A172 (cell line): ENCODE data around the gene TCERG1L. TPM values are rescaled to one million over a fixed set of nuclear protein-coding genes. Genes with fewer than 3 reads are reported as not detected.
"Not testable (repeated sequence)": the region's sequence is repeated elsewhere in the genome, so short reads cannot be mapped to it uniquely, and the experiment has no call there.

Experiments used
- DNase-seq: peaks from one replicate; pipeline ENCODE4 v3.0.0-alpha.2; 2015; ENCODE audit warnings: low spot score
- total RNA-seq: library from RNA; depleted of rRNA; stranded (reverse); fragments of >200 nt; shearing (Covaris generic); gene quantifications from 2 replicates; pipeline ENCODE4 v1.2.3, GENCODE V29; 2014; rRNA removed

The TCERG1L gene, protein sequence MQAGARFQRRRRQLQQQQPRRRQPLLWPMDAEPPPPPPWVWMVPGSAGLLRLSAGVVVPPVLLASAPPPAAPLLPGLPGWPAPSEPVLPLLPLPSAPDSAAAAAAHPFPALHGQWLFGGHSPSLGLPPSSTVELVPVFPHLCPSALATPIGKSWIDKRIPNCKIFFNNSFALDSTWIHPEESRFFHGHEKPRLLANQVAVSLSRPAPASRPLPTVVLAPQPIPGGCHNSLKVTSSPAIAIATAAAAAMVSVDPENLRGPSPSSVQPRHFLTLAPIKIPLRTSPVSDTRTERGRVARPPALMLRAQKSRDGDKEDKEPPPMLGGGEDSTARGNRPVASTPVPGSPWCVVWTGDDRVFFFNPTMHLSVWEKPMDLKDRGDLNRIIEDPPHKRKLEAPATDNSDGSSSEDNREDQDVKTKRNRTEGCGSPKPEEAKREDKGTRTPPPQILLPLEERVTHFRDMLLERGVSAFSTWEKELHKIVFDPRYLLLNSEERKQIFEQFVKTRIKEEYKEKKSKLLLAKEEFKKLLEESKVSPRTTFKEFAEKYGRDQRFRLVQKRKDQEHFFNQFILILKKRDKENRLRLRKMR
- not detected in 2 replicates for total RNA-seq

DNA sequence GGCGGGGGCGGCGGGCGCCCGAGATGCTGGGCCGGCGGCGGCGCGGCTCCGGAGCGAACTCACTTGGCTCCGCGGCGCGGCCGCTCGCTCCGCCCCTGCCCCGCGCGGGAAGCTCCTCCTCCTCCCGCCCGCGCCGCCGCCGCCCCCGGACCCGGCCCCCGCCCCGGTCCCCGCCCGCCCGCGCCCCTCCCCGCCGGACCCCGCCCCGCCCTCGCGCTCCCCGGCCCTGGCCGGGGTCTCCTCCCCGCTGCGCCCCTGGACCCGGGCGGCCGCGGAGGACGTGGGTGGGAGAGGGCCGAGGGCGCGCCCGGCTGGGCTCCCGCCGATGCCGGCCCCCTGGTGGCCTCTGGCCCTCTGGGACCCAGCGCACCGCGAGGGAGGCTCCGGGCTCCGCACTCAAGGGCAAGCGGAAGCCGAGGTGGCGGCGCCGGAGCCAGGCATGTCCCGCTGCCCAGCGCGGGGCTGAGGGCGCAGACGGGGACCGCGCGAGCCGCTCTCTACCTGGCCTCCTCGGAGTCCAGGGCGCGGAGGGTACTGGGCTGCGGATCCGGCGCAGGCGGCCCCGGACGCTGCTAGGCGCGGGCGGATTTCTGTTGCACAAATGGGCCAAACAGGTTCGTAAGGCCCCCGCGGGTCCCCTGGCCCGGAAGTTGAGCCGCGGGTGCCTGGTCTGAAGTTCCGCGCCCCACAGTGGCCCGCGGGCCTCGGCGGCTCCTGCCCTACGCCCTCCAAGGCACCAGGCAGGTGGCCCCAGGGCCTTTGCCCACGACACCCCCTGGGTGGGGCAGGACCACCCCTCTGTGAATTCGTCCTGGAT, at the start of gene TCERG1L:
TSS of gene TCERG1L (minus strand) at position 61 of the 817 bp plus-strand sequence. CDS start 86 bp downstream, outside the sequence.
- no peak for DNase-seq

DNA sequence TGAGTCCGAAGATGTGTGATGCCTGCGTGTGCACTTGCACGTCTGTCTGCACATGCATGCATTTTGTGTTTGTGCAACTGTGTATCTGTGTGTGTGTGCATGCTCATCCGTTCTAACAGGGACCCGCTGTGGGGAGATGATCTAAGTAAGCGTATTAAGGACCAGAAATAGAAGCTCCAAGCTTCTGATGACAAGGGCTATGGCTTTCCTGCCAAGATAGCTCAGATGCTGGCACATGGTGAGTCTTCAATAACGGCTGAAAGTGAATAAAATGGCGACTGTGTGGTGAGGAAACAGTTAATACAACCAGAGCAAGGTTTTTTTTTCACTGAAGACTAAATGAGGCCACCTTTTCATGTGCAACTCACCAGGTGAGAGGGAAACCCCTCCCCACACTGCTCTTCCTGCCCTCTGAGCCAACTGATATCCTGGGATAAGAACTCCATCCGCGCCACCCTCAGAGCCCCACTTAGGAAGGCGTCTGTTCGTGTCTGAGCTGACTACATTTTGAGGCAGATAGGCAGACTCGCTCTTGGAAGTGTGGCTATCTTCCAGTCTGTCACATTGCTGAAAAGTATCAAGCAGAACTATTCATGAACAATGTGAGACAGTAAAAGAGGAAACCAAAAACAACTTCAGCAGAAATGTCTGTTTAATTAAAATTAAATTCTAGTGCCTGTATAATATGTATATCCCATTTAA, 47.4 kb upstream of the TCERG1L start:
- no peak for DNase-seq

DNA sequence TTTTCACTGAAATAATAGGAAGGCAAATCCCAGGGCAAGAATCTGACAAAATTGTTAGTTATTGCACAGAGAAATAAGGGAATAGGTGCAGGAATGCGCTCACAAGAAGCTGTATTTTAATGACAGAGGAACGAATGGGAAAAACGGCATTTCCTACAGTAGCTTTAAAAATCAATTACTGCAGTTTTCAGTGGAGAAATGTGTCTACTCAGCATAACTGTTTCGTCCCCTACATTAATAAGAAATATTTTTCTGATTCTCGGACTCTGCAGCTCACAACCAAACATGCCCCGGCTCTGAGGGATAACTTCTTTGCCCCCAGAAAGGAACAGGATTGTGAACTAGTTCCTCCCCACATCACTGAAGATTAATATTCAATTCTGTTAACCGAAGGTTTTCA, 44.9 kb upstream of the TCERG1L start:
- DNase-seq = no peak

DNA sequence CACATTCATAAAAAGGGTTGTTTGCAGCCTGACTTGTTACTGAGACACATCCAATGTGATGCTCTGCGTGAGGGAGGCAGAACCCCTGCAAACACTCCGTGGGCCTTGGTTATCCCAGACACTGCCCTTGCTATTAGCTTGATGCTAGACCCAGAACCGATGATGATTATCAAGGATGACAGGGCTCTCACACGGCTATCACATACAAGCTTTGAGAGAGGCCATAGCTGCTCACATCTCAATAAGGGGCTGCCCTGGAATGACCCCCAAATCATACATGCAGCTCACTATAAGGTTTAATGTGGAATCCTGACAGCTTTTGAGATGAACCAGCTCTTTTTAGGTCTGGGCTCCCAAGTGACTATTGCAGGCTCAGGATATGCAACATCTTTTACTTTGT, 44.4 kb upstream of the TCERG1L start:
- DNase-seq = no peak

DNA sequence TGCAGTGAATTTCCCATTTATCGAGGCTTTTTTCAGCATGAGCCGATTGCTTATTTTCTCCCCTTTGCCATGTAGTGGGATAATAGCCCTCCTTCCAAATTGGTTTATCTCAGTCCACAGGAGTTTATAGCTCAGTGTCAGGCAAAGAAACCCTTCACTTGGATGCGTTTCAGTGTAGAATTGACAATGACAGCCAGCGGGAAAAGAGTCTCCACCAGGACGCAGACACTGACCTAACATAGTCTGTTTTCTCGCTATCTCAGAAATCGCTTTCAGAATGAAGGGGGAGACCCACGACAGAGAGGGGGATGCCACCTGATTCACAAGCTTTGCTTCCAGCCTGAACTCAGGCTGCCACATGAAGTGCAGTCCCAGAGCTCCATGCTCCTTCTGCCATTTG, 43.5 kb upstream of the TCERG1L start:
- DNase-seq = no peak

DNA sequence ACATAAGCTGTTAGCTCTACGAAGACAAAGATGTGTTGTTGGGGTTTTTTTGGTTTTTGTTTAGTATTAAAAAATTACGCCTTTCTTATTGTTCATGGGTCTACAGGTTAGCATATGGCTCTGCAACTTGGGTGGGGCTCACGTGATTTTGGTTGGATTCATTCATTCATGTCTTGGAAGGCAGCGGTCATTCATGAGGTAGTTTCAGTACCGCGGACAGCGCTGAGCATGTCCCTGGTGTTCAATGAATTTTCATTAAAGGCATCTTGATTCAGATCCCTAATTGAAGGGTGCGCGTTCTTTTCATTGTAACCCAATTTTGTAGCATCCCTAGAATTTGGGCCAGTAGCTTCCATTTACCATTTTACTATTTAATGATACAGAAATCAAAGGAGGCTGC, 42.9 kb upstream of the TCERG1L start:
- DNase-seq = no peak

DNA sequence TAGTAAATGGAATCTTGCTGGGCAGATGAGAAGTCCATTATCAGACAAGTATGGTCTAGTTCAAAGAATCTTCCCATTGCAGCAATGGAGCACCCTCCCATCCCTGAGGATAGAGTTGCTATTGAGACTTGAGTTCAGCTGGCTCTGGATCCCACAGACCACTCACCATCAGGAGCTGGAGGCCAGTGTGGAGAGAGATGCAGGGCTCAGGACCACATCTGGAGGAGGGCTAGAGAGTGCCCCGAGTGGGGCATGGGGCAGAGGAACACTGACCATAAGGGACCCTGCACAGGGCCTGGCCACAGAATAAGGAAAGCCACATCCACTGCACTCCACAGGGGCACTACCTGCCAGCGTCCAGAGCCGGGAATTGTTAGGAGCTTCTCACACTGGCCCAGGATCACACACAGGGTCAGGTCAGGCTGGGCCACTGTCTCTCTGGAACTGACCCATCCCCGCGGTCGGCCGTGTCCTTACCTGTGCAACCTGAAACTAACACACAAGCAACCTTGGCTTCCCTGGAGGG, 41.3 kb upstream of the TCERG1L start:
- no peak for DNase-seq

DNA sequence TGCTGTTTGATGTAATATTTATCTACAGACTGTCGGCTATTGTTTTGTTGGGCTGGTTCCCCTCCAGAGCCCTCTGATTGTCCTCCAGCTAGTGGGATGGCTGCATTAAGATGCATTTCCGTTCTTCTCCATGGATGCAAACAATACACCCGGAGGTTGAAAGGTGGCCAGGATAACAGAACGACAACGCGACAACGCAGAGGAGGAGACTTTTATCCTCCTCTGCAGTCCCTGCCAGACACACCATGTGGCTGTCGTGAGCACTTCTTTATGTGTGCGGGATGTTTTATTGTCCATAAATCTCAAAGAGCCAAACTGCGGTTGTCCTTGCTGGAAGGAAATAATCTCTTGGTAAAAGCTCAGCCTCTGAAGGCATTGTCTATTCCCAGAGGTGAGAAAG, 39.1 kb upstream of the TCERG1L start:
- no peak for DNase-seq

DNA sequence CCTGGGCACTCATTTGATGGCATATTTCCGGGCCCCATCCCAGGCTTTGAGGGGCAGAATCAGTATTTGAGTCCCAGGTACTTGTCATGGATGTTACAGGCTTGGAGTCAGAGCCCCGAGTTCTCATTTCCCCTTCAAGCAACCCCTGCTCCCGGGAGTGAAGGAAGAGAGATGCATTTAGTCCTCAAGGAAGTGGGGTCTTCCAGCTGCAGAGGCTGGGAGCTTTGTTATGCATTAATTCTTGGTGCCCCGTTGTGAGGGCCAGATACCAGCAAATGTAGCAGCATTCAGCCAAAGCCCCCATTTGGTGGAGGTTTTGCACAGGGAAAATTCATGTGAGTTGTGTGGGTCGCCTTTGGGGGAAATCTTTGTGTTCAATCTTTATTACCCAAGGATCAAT, 38.7 kb upstream of the TCERG1L start:
- no peak for DNase-seq

DNA sequence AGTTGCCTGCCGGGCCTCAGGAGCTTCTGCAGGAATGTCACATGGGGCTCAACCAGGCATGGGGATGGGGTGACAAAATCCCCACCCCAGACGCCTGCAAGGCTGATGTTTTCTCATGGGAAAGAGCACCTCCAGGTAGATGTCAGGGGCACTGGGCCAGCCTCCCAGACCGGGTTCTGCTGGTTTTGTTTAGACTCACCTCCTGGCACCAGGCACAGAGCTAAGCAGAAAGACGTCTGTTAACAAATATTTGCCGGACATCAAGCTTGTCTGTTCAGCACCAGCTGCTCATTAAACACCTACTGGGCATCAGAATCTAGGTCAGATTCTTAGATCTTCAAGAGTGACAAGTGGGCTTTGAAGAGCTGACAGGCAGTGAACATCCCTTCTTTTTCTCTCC, 34.9 kb upstream of the TCERG1L start:
- no peak for DNase-seq

DNA sequence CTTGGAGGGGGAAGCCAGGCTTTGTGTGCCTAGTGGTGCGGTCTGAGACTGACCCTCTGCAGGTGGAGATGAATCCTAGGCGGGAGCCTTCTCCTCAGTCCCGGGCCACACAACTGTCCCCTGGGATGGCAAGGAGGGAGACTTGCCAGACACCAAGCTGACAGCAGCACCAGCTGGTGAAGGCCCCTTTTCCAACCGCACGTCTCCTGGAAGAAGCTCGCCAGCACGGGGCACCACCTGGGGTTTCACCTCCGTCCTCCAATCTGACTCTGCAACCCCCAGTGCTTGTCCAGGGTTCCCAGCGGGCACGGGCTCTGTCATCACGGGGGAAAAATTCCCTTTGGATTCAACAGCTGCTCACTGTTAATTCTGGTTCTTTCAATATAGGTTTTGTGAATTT, 34.2 kb upstream of the TCERG1L start:
- DNase-seq = no peak

DNA sequence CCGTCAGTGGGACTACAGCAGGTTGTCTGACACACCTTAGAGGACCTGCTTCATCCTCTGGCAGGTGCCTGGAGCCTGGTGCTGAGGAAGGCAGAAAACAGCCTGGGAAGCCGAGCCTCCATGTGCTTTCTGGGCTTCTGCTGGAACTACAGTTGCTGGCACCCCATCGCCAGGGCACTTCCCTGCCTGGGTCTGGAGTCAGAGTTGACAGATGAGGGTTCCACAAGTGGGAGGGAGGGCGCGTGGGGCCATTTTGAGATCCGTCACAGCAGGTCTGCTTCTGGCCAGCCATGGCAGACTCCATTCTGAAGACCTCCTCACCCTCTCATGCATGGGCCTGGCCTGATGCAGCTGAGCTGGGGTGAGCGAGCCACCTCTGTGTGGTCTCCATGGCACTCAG, 33.2 kb upstream of the TCERG1L start:
- DNase-seq = no peak

DNA sequence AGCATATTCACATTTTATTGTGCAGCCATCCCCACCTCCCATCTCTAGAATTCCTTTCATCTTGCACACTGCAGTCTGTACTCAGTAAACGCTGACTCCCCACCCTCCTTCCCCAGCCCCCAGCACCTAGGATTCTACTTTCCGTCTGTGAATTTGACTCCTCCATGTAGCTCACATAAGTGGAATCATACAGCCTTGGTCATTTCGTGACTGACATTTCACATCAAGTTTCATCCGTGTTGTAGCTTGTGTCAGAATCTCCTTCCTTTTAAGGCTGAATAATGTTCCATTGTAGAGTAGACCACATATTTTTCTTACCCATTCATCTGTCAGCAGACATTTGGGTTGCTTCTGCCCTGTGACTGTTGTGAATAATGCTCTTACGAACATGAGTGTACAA, 26.2 kb upstream of the TCERG1L start:
- no peak for DNase-seq

DNA sequence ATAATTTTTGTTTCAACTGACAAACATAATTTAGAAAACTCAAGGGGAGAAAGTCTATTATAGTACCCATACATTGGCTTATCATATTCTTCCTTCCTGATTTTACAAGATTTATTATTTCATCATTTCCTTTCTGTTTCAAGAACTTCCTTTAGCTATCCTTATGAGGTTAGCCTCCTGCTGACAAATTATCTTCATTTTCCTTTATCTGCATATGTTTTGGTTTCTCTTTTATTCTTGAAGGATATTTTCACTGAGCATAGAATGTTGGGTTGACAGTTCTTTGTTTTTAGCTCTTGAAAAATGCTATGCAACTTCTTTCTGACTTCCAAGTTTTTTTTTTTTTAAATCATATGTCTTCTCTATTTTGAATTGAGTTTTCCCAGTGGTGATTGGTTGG, 21.3 kb upstream of the TCERG1L start:
- no peak for DNase-seq

DNA sequence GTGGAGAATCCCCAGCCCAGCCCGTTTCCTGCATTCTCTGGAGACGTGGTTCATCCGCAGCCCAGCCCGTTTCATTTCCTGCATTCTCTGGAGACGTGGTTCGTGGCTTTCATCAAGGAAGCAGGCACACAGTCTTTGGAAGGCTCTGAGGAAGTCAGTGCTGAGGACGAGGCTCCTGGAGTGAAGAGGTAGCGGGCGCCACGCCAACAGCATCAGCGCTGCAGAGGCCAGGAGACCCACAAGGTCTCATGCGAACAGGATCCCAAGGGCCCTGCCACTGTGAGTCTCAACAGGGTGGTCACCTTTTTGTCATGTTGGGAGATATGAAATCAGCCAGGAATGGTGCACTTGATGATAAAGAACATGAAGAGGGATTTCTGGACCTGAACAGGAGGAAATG, 12.4 kb upstream of the TCERG1L start:
- DNase-seq = no peak

DNA sequence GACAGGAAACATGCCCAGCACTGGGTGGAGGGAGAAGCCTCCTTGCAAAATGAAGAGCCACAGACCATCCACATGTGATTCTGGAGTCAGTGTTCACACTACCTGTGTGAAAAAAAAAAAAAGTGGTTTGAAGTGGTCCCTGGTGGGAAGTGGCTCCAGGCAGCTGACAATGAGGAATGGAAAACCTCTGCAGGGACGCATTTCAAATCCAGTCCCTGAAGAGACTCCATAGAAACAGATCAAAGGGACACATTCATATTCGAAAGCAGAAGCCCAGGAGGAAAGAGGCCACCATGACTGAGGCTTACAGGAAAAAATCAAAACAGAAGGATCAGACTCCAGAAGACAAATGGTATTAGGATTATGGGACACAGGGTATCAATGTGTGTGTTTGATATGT, 11.5 kb upstream of the TCERG1L start:
- DNase-seq = no peak

DNA sequence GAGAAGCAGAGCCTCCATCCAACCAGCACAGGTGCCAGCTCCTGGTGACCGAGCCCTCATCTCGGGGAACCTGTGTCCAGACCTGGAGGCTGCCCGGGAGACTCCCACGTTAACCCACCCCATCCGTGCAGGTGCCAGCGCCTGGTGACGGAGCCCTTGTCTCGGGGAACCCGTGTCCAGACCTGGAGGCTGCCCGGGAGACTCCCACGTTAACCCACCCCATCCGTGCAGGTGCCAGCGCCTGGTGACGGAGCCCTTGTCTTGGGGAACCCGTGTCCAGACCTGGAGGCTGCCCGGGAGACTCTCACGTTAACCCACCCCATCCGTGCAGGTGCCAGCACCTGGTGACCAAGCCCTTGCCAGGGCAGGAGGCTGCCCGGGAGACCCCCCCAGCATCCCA, 11.1 kb upstream of the TCERG1L start:
- DNase-seq = not testable (repeated sequence)

DNA sequence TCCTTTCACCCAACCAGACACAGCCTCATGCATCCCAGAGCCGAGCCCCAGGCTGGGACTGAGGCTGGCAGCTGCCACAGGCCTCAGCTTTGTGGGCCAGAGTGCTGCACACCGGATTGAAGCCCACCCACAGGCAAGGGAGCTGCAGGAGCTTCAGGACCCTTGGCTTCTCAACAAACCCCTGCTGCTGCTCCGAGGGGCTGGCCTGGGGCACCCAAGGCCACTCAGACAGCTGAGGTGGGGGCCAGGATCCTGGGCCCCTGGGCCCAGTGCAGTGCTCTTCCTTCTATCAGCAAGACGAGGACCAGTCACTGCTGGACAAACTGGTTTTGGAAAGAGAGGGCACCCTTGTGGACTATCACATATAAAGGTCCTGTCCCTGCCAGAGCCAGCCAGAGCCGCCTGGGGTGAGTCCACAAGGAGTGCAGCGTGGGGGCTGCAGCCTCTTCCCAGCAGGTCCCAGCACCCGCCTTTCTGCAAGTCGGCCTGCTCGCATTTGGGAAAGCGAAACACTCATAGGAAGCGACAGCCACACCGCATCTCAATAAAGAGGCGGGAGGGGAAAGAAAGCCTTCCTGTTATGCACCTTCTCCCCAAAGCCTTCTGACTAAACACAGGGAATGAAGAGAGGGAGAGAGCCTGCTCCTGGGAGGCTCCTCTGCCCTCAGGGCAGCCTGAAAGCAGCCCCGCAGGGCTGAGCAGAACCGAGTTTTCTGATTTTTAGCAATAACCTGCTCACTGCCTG, 9.5 kb upstream of the TCERG1L start:
- DNase-seq = no peak

DNA sequence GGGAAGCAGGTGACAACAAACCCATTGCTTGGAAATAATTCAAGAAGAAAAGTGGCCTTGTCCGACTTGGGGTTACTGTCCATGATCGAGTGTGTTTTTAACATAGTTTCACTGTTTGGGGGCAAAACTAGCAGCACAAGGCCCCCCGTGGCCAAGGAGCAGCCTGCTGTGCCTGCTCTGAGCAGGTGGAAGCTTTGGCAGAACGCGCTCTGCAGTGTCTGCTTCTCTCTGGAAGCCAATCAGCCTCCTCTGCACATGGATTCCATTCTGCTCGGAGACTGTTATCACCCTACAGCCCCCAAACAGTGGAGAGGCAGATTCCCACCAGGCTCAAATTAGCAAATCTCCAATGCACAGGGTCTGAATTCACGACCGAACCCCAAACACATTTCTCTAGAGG, 7.3 kb upstream of the TCERG1L start:
- DNase-seq = no peak

DNA sequence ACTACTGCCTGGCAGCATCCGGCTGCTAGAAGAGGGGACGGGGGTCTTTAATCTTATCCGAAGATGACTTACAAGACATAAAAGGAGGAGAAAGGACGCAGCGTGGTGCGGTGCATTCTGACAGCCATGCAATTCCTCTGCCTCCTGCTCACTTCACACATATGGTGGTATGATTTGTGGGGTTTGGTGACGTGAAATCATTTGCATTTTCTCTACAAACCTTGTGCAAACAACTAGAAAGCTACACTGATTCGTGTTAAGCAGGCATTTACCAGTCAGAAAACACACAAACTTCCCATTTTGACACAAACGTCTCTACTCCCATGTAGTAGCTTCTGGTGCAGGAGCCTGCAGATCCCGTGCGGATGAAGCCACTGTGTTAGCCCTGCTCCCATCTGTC, 6.8 kb upstream of the TCERG1L start:
- no peak for DNase-seq
